Middle frontal gyrus (tissue), 1 donor: ENCODE data around the gene CIB2.

Experiments used
- DNase-seq: peaks from one replicate; pipeline ENCODE4 v3.0.0-alpha.2; 2015; ENCODE audit warnings: low spot score; ENCODE audit errors: extremely low spot score

Gene CIB2

DNA sequence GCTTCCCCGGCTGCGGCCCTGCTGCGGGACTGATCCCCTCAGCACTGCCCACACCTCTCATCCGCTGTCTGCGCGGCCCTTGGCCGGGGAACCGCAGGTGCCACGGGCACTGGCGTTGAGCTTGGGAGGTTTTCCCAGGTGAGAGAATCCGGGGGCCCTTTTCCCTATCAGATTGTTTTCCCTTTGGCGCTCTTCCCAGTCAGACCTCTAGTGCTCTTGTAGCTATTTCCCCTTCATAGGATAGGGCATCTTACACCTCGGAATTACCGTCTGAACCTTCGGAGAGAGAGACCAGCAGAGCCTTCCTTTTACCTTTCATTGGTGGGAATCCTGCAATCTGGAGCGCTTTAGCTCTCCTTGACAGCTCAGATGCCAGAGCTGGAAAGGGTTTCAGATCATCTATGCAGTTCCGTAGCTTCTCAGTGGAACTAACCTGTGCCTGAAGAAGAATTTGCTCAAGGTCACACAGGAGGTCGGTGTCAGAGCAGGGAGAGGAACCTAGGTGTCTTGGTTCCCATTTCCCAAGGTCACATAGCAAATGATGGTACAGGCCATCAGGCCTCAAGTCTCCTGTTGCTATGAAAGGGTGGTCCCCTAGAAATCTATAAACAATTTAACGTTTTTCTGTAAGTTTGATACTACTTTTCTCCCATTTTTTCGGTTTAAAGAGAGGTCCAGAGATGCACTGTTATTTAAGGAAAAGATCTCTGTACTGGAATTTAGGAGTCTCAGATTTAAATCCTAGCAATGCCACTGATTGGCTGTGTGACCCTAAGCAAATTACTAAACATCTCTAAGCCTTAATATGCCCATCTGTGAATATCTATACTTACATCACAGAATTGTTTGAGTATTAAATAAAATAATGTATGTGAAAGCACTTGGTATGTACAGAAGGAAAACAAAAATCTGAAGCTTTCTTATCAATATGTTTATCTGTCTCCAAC, 18.8 kb upstream of the CIB2 start:
- DNase-seq = no peak

DNA sequence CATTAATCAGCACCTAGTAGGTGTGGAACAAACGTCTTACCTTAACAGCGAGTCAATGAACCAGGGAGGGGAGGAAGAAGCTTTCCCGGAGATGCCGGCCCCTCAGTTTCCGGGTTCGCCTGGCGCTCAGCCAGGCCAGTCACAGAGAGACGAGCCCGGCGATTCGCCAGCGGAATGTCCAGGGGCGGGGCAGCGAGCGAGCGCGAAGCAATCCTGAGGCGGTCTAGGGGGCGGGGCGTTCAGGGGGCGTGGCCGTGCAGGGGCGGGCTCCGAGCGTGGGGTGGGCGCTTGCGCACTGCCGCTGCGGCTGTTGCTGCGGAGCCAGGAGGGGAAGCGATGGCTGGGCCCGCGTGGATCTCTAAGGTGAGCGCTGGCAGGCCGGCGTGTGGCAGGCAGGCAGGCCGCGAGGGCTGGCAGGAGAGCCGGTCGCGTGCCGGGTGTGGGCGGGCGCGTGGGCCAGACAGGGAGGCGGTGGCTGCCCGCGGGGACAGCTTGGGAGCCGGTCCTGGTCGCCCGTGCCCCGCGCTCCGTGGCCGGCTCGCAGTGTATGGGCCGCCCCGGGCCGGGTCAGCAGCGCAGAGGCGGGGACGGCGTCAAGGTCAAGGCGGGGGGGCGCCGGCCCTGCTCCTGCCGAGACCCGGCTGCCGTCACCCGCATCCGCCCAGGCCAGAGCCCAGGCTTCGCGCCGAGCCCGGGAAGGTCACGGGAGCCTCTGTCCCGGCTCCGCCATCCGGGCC, 18.0 kb upstream of the CIB2 start, which contains the start of gene IDH3A:
Gene IDH3A (plus strand): TSS at position 295 of the 737 bp plus-strand sequence. CDS start 42 bp downstream, at position 337.
- peak; percentile 96 for DNase-seq

DNA sequence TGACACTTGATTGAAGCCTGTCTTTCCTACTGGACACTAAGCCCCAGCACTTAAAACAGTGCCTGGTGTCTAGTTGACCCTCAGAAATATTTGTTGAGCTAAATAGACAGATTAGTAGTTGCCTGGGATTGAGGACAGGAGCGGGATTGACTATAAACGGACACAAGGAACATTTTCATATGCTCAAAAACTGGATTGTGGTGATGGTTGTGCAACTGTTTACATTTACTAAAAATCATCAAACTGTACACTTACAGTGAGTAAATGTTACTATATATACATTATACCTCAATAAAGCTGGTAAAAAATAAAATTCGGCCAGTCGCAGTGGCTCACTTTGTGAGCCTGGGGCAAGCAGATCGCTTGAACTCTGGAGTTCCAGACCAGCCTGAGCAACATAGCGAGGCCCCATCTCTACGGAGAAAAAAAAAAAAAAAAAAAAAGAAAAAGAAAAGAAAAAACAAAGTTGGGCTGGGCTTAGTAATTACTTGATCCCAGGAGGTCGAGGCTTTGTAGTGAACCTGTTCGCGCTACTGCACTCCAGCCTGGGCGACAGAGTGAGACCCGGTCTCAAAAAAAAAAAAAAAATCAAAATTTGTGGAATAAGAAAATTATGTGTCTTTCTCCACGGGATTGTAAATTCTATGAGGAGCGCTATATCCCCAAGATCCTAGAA, 17.3 kb upstream of the CIB2 start:
- DNase-seq = no peak

DNA sequence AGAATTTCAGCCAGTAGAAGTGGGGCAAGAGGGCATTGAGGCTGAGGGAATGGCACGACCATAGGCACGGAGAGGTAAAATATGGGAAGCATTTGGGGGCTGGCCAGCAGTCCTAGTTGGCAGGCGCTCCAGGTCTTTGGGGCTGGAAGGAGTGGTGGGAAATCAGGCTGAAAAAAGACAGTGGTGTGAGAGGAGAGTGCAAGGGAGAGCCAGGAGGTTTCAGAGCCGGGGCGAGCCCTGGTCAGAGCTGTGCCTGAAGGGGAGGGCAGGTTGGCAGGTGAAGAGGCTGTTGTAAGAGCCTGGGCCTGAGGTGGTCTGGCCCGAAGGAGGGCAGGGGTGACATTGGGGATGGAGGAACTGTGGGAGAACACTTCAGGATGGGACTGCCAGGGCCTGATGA, 16.3 kb upstream of the CIB2 start:
- DNase-seq = no peak

DNA sequence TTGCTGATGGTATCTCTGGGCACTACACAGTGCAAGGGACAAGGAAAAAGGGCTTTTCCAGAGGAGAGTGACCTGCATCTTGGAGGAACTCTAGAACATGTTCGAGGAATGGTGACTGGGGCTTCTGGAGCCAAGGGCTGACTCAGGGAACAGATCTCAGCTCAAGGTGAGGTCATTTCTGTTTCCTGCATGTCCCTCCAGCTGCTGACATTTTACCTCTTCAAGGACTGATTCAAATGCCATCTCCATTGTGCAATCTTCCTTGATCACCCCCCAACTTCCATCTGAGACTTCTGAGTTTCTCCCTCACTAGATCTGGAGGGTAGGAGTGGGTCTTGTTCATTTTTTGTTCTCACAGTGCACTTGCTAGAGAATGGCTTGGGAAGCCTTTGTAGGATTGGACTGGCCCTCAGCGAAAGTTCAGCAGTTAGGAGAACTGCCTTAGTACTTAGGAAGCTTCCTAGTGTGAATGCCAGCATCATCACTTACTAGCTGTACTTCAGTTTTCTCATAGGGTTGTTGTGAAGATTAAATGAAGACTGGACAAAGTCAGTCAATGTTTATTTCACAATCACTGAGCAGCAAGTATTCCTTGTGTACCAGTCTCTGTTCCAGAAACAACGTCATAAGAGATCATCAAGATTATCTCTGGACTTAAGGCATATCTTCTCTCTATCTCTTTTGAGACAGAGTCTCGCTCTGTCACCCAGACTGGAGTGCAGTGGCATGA, 15.3 kb upstream of the CIB2 start:
- DNase-seq = no peak

DNA sequence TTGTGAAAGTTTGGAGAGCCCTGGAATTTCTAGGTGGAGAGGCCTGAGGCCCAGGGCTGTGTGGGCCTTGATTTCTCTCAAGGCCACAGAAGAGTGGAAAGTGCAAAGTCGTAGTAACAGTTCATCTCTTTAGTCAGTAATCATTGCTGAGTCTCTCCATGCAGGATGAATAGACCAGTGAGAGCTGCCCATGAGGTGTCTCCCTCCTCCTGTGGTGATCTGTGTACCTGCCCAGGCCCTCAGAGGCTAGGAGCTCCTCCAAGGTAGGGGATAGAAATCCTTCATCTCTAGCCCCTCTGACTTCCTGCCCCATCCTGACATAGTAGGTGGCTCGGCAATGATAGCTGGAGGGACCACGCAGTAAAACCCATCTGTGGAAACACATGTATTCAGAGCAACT, 11.1 kb upstream of the CIB2 start:
- no peak for DNase-seq

DNA sequence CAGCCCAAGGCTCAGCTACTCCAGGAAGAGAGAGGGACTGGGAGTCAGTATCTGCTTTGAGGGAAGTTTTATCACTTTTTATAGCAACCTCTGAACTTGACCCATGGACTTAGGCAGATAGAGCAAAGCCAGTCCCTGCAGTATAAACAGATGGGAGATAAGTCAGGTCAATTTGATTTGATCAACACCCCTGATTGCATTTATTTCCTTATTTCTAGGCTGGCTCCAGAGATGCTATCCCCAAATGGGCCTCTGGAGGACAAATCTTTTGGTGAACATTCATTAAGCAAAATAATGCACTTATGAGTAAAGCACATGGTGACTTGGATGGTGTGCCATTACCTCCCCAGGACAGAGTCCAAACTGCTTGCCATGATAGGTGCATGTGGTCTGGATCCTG, 9.0 kb upstream of the CIB2 start:
- no peak for DNase-seq

DNA sequence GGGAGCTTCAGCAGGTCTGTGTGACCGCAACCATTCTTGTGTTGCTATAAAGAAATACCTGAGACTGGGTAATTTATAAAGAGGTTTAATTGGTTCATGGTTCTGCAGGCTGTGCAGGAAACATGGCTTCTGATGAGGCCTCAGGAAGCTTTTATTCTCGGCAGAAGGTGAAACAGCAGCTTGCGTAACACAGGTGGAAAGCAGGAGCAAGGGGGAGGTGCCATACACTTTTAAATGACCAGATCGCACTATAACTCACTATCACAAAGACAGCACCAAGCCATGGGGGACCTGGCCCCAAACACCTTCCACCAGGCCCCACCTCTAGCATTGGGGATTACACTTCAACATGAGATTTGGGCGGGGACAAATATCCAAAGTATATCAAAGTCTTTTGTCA, 8.3 kb upstream of the CIB2 start:
- DNase-seq = no peak

DNA sequence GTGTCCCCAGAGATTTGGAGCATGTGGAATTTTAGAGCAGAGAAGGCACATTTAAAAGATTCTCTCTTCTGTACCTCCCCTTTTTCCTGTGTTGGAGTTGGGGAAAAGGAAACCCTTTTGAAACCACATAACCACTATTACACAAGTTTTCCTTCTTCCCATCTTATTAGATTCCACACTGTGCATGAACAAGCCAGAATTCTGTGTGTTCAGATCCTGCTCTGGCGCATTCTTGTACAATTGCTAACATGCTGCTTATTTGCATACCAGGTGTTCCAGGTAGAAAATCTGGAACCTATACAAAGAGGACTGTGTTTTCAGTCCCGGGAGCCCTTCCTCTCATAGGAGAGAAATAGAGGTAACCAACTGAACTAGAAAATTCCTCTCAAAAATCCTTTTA, 2.6 kb upstream of the CIB2 start:
- DNase-seq = no peak

DNA sequence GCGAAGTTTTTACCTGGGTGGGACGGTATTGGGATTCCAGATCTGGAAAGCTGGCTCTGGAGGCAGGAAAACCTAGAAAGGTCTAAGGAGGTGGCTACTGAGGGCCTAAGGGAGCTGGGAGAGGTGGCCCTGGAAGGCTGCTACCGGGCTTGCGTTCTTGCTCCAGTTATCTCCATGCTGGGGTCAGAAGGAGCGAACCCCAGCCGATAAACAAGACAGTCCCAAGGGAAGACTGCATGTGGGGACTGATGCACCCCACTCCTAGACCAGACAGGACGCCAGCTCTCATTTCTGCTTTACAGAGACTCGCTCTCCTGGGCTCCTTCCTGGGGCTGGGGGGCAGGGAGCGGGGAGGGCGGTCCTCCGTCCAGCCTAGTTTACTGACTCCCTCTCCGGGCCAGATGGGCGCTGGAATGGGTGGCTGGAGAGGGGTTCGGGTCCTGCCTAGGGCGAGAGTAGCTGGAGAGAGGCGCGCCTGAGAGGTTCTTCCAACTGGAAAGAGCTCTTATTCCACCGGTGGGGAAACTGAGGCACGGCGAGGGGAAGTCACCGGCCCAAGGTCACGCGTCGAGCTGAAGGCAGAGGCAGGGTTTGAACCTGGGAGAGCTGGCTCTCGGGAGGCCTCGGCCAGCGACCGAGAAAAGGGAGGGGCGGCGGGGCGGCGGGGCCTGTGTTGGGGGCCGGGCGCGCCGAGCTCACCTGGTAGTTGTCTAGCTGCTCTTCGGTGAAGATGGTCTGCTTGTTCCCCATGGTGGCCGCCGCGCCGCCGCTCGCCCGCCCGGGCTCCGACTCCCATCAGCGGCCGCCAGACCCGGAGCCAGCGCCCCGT, 565 bp downstream of the CIB2 start:
- no peak for DNase-seq

DNA sequence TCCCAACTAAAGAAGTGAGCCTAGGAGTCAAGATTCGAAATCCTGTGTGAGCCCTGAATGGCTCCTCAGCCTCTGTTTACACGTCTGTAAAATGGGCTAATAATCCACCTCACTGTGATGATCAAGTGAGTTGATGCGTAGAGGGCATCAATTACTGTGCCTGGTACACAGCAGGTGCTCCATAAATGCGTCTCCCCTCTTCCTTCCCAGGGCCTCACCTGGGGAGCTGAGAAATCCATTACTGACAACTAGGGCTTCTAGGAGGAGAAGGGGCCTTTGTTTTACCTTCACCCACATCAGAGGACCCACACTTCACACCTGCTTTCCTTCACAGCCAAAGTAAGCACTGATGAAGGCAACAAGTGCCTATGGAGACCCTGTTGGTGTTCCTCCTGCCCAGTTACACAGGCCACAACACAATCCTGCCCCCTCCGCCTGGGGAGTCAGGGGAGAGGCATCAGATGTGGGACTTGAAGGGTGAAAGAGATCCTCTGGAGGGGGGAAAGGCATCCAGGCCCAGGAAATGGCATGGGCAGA, 1.4 kb downstream of the CIB2 start:
- DNase-seq = no peak

DNA sequence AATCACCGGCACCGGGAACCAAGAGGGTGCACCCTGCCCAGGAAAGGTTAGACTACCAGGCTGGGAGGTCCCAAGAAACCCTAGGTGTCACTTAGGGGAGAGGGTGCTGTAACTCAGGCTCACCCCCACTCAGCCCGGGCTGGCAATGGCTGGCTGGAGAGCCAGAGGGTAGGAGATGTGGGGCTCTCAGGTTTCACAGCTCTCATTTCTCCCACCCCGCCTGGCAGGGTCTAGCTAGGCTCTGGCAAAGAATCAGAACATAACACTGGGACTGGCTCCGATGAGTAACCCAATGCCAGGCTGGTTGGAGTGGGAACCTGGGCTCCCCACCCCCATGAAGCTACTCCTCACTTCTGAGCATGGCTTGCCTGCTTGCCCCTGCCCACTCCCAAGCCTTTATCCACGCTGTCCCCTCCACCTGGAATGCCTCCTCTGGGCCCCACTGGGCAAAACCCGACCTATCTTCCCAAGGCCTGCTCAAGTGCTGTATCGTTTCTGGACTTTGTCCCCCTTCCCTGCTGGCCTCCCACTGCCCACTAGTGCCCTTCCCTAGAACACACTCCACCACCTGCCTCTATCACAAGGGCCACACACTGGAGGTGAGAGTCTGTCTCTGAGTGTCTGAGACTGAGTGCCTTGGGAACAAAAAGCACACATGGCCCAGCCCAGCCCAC, 2.0 kb downstream of the CIB2 start:
- no peak for DNase-seq

DNA sequence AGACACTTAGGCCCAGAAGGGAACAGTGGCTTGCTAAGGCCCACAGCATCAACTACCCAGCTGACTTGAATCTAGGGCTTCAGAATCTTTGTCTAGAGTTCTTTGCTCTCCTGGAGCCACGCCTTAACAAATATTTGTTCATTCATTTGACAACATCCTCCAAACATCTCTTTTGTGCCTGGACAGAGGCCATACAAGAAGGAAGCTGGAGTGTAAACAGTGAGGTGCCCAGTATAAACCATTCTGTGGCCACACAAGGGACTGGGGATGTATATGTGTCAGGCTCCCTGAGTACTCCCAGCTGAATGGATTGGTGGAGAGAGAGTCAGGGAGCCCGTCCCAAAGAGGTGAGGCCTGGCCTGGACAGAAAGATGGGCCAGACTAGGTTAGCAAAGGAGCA, 3.4 kb downstream of the CIB2 start:
- no peak for DNase-seq

DNA sequence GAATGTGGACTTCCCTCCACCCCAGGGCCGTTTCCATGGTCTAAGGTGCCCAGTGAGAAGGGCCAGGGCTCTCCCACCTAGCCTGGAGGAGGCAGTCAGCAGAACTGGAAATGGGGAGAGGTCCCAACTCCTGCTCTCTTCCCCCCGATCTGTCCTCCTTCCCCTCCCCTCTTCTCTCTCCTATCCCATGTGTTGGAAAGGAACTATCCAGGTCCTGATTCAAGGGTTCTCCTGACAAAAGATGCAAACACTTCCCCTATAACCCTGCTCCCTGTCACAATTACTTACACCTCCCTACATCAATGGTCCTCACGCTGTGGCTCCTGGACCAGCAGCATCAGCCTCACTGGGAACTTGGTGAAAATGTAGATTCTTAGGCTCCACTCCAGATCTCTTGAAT, 6.0 kb downstream of the CIB2 start:
- DNase-seq = no peak

DNA sequence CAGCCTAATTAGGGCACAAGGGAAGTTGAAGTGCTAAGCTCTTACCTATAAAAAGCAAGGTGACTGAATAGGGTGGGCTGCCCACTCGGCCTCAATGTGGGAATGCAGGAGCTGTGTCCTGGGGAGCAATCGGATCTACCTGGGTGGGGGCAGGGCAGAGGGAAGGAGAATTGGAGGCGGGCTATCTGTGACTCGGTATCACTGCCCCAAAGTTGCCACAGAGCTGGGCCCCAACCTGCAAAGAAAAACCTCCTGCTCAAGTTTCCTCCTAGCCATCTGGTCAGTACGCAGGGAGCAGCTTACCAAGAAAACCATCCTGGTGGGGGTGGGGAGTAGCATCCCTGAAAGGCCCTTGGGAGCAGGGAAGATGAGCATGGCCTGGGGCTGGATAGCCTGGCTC, 10.7 kb downstream of the CIB2 start:
- no peak for DNase-seq

DNA sequence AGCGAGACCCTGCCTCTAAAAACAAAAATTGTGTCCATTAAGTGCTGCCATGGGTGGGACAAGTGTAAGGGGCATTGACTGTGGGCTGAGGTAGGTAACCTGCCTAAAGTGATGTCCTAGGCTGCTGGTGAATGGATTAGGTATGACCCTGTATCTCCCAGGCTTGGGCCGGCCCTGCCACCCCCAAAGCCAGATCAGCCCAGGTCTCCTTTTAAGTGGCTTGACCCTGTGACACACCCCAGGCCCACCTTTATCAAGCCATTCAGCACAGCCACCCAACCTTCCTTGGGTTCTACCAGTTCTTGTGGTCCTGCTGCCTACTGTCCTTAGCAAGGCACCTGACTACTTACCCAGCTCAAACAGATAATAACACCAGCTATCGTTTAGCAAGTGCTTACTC, 18.7 kb downstream of the CIB2 start:
- DNase-seq = no peak

DNA sequence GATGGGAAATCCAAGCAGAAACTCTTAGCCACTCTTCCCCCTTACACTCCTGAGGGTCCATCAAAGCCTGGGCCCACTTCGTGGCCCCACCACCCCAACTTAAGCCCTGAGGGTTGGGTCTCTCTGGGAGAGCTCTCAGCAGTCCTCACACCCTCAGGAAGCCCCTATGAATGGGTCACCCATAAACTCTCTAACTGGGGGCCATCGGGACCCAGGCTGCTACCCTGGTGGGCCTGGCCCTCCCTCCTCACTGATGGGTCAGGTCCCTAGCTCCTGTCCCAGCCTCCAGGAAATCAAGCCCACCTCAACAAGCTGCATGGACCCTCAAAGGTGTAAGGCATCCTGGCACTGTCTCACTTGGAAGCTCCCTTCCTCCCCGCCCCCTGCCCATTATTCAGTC, 19.5 kb downstream of the CIB2 start:
- no peak for DNase-seq

DNA sequence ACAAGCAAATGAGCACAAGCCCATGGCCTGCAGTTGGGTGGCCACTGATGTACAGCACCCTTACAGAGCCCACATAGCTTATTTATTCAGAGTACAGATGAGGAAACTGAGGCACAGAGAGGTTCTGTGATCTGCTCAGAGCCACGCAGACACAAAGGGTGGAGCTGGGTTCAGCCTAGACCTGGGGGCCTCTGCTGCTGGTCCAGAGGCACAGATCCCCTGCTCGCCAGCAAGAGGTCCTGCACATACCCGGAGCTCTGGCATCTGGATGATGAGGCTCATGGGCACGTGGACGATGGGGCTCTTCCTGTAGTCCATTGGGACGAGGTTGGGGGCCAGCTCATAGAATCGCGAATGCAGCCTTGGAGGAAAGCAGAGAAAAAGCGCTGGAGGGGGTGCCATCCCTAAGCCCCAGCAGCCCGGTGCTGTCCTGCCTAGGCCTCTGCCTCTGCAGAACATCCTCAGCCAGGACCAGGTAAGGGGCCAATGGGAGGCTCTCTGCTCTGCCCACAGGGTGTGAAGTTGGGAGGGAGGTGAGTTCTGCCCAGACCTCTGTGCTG, 20.2 kb downstream of the CIB2 start:
- DNase-seq = no peak

DNA sequence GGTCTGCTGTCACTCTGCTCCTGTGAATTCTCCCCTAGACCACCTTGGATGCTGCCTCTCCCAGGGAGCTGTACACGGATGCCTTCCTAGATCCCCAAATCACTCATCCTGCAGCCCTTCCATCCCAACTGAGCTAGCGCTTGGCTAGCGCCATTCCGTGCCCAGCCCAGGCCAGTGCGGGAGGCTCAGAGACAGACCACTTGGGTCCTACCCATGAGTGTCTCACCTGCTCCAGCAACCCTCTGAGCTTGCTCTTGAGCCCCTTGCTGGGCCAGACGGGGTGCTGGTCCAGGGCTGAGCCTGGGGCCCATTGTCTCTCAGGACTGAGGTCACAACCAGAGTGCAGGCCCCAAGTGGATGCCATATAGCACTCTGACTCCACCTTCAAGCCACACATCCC, 21.1 kb downstream of the CIB2 start:
- DNase-seq = no peak
